ENCODE data around the gene SH3BP5L. TPM values are rescaled to one million over a fixed set of nuclear protein-coding genes. Genes with fewer than 3 reads are reported as not detected.
A peak's percentile ranks its signal among the peaks of the same experiment; 100 is the strongest.

SH3BP5L gene
- total RNA-seq, 4 donors from 2014 or later = 25.2 to 32.0 (median 30.0) TPM

DNA sequence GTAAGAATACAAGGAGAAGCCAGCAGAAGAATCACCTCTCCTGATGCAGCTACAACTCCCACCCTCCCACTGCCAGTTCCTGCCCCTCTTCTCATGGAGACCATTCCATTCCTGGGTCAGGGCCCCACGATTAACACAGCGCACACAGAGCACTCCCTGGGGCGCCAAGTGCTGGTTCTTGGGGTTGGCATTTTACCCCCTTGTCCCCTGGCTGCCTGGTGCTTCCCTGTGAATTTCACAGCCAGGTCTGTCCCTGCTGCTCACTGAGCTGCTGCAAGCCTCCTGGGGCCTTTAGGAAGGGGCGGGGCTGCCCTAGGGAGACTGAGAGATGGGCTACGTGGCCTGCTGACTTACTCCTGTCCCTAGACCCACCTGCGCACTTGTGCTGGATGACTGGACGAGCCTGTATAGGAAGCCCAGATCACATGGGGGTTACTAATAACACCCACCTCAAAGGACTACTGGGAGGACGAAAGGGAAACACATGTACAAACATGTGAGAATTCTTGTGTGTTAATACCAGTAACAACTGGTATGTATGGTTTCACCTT, 17.1 kb upstream of the SH3BP5L start:
- Histone ChIP-seq H3K27me3 (no peaks in the 10 kb centered on the region), H3K9me3 (no peaks in the 10 kb centered on the region), H3K4me1 (peaks cover 31 to 41% of the 10 kb centered on the region in 2 donors), H3K27ac (peak overlapping the region in 1 of 3 donors; percentile 47), H3K36me3 (peaks cover 31 to 34% of the 10 kb centered on the region in 2 donors), H3K4me3 (replicated peaks in 1 of 3) (no peak overlapping the region)
- 83 to 87% methylated on average over 6 to 8 of the region's 8 CpGs for WGBS, 2 donors
- TF ChIP-seq POLR2A (IDR thresholded peaks at IDR 0.05) (no peak), CTCF (IDR thresholded peaks at IDR 0.05) (no peak)
- intact Hi-C loops (cut with DNase I) = no loop called here
- DNase-seq = peak; percentile 34

- TF ChIP-seq POLR2A (IDR thresholded peaks at IDR 0.05) (no peak), CTCF (IDR thresholded peaks at IDR 0.05) (peak in 5 of 6 experiments; percentile 16 to 59 (median 45))
- H3K4me1 ChIP-seq = peaks cover 31 to 47% of the 10 kb centered on the region in 2 donors
- intact Hi-C loops (cut with DNase I) = no loop called here
- WGBS, 2 donors = 36 to 48% methylated on average over 12 of the region's 12 CpGs
- peaks cover 22 to 23% of the 10 kb centered on the region in 2 donors for H3K36me3 ChIP-seq
- DNase-seq = peak; percentile 54 to 64
- no peaks in the 10 kb centered on the region for H3K27me3 ChIP-seq
- H3K27ac ChIP-seq = peak overlapping the region in 2 of 3 donors; percentile 33 to 47
- no peak overlapping the region for H3K4me3 ChIP-seq (replicated peaks in 1 of 3)
- H3K9me3 ChIP-seq = no peaks in the 10 kb centered on the region
Observed at GRCh38 chr1:248841702-248842395, 16.1 kb upstream of the SH3BP5L start.

- WGBS, 2 donors = 61 to 80% methylated on average over 4 of the region's 4 CpGs
- no peak overlapping the region for H3K27ac ChIP-seq
Observed at GRCh38 chr1:248840946-248841345, 15.2 kb upstream of the SH3BP5L start.

DNA sequence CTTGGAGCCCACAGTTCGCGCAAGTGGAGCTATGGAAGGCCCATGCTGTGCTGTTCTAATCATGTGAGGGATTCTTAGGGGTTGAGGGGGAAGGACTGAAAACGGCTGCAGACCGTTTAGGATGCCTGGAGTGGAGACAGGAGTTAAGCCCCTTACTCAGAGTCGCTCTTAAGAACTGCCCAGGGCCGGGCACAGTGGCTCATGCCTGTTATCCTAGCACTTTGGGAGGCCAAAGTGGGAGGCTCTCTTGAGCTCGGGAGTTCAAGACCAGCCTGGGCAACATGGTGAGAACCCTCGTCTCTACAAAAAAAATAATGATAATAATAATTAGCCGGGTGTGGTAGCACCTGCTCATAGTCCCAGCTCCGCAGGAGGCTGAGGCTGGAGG, 13.4 kb upstream of the SH3BP5L start:
- H3K27ac ChIP-seq = peak overlapping the region; percentile 100
- H3K27me3 ChIP-seq = no peaks in the 10 kb centered on the region
- peak overlapping the region in 2 of 3 donors; percentile 86 to 94 for H3K4me3 ChIP-seq (replicated peaks in 1 of 3)
- no peak for DNase-seq
- TF ChIP-seq POLR2A (IDR thresholded peaks at IDR 0.05) = no peak
- TF ChIP-seq CTCF (IDR thresholded peaks at IDR 0.05) = no peak
- H3K4me1 ChIP-seq = peaks cover 31 to 47% of the 10 kb centered on the region in 2 donors
- H3K9me3 ChIP-seq = no peaks in the 10 kb centered on the region
- intact Hi-C loops (cut with DNase I) = no loop called here
- no peaks in the 10 kb centered on the region for H3K36me3 ChIP-seq
- WGBS, 2 donors = 17 to 19% methylated on average over 9 to 10 of the region's 10 CpGs

More at GRCh38 chr1:248840946-248841345, 15.2 kb upstream of the SH3BP5L start:
- H3K4me1 ChIP-seq = peaks cover 31 to 47% of the 10 kb centered on the region in 2 donors
- no peaks in the 10 kb centered on the region for H3K9me3 ChIP-seq
- peaks cover 14 to 15% of the 10 kb centered on the region in 2 donors for H3K36me3 ChIP-seq
- no peak overlapping the region for H3K4me3 ChIP-seq (replicated peaks in 1 of 3)
- DNase-seq = no peak
- intact Hi-C loops (cut with DNase I) = no loop called here
- H3K27me3 ChIP-seq = no peaks in the 10 kb centered on the region
- no peak for TF ChIP-seq POLR2A (IDR thresholded peaks at IDR 0.05)
- no peak for TF ChIP-seq CTCF (IDR thresholded peaks at IDR 0.05)
